KG1 (cell line): ENCODE data around the gene VEGFD.

ENCODE experiments used
- DNase-seq: peaks from one replicate; lab custom pipeline; 2025; lab: John Stamatoyannopoulos, UW

Gene VEGFD

GRCh38 chrX:15384304-15384703 is at the start of gene VEGFD:
TSS of gene VEGFD (minus strand) at chrX:15384413. CDS start at chrX:15383946, 467 bp downstream.
- no peak for DNase-seq

- no peak for DNase-seq
Observed at GRCh38 chrX:15430584-15430983, 46.4 kb upstream of the VEGFD start.

- DNase-seq, result no peak
Observed at GRCh38 chrX:15430076-15430475, 45.9 kb upstream of the VEGFD start.

GRCh38 chrX:15425024-15425423 is 40.8 kb upstream of the VEGFD start:
- DNase-seq, result no peak

GRCh38 chrX:15418707-15419181 is 34.5 kb upstream of the VEGFD start:
- no peak for DNase-seq

- DNase-seq, result no peak
Observed at GRCh38 chrX:15418041-15418706, 34.0 kb upstream of the VEGFD start.

- no peak for DNase-seq
Observed at GRCh38 chrX:15416133-15416993, 32.1 kb upstream of the VEGFD start.

GRCh38 chrX:15413101-15413500 is 28.9 kb upstream of the VEGFD start:
- no peak for DNase-seq

GRCh38 chrX:15410947-15411346 is 26.7 kb upstream of the VEGFD start:
- no peak for DNase-seq

- DNase-seq, result no peak
Observed at GRCh38 chrX:15410430-15410829, 26.2 kb upstream of the VEGFD start.

- DNase-seq, result no peak
Observed at GRCh38 chrX:15405846-15406245, 21.6 kb upstream of the VEGFD start.

GRCh38 chrX:15404401-15405096 is 20.3 kb upstream of the VEGFD start:
- peak; percentile 0 for DNase-seq

GRCh38 chrX:15401378-15401777 is 17.2 kb upstream of the VEGFD start:
- no peak for DNase-seq

- no peak for DNase-seq
Observed at GRCh38 chrX:15399962-15400391, 15.8 kb upstream of the VEGFD start.

- no peak for DNase-seq
Observed at GRCh38 chrX:15398874-15399273, 14.7 kb upstream of the VEGFD start.

- DNase-seq, result no peak
Observed at GRCh38 chrX:15395789-15396188, 11.6 kb upstream of the VEGFD start.

- DNase-seq, result no peak
Observed at GRCh38 chrX:15391850-15392249, 7.6 kb upstream of the VEGFD start.

GRCh38 chrX:15382813-15383212 is 1.4 kb downstream of the VEGFD start:
- no peak for DNase-seq

GRCh38 chrX:15376956-15377355 is 7.3 kb downstream of the VEGFD start:
- no peak for DNase-seq

- DNase-seq, result no peak
Observed at GRCh38 chrX:15373976-15374375, 10.2 kb downstream of the VEGFD start.

GRCh38 chrX:15366506-15367352 is 17.5 kb downstream of the VEGFD start:
- DNase-seq, result no peak

- DNase-seq, result no peak
Observed at GRCh38 chrX:15359701-15360100, 24.5 kb downstream of the VEGFD start.
